CD4-positive, alpha-beta T cell treated with Interleukin-4 for 1 hour (primary cell): ENCODE measurements around the gene EMILIN1.

Experiments
- DNase-seq, 2 donors: peaks; one replicate each; pipeline ENCODE4 v3.0.0-alpha.2; 2020 to 2022

Gene EMILIN1

DNA sequence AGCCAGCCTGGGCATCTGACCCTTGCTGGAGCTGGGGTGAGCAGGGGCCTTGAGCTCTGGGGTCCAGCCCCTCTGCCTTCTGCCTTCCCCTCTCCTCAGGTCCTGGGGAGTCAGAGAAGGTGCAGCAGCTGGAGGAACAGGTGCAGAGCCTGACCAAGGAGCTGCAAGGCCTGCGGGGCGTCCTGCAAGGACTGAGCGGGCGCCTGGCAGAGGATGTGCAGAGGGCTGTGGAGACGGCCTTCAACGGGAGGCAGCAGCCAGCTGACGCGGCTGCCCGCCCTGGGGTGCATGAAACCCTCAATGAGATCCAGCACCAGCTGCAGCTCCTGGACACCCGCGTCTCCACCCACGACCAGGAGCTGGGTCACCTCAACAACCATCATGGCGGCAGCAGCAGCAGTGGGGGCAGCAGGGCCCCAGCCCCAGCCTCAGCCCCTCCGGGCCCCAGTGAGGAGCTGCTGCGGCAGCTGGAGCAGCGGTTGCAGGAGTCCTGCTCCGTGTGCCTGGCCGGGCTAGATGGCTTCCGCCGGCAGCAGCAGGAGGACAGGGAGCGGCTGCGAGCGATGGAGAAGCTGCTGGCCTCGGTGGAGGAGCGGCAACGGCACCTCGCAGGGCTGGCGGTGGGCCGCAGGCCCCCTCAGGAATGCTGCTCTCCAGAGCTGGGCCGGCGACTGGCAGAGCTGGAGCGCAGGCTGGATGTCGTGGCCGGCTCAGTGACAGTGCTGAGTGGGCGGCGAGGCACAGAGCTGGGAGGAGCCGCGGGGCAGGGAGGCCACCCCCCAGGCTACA lies 3.8 kb downstream of the EMILIN1 start:
- no peak for DNase-seq

DNA sequence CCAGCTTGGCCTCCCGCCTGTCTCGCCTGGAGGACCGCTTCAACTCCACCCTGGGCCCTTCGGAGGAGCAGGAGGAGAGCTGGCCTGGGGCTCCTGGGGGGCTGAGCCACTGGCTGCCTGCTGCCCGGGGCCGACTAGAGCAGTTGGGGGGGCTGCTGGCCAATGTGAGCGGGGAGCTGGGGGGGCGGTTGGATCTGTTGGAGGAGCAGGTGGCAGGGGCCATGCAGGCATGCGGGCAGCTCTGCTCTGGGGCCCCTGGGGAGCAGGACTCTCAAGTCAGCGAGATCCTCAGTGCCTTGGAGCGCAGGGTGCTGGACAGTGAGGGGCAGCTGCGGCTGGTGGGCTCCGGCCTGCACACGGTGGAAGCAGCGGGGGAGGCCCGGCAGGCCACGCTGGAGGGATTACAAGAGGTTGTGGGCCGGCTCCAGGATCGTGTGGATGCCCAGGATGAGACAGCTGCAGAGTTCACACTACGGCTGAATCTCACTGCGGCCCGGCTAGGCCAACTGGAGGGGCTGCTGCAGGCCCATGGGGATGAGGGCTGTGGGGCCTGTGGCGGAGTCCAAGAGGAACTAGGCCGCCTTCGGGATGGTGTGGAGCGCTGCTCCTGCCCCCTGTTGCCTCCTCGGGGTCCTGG lies 4.5 kb downstream of the EMILIN1 start:
- DNase-seq = no peak

DNA sequence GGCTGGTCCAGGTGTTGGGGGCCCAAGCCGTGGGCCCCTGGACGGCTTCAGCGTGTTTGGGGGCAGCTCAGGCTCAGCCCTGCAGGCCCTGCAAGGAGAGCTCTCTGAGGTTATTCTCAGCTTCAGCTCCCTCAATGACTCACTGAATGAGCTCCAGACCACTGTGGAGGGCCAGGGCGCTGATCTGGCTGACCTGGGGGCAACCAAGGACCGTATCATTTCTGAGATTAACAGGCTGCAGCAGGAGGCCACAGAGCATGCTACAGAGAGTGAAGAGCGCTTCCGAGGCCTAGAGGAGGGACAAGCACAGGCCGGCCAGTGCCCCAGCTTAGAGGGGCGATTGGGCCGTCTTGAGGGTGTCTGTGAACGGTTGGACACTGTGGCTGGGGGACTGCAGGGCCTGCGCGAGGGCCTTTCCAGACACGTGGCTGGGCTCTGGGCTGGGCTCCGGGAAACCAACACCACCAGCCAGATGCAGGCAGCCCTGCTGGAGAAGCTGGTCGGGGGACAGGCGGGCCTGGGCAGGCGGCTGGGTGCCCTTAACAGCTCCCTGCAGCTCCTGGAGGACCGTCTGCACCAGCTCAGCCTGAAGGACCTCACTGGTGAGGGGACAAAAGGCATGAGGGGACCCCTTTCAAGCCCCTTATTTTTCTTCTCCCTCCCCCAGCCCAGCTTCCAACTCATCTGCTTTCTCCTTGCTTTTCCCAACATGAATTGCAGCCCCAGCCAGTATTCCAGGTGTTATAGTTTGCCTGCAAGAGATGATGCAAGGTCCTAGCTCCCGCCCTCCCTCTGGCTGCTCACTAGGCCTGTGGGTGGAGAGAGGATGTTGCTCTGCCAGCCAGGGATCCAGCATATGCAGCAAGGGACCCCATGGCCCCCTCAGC lies 5.2 kb downstream of the EMILIN1 start:
- DNase-seq = no peak

DNA sequence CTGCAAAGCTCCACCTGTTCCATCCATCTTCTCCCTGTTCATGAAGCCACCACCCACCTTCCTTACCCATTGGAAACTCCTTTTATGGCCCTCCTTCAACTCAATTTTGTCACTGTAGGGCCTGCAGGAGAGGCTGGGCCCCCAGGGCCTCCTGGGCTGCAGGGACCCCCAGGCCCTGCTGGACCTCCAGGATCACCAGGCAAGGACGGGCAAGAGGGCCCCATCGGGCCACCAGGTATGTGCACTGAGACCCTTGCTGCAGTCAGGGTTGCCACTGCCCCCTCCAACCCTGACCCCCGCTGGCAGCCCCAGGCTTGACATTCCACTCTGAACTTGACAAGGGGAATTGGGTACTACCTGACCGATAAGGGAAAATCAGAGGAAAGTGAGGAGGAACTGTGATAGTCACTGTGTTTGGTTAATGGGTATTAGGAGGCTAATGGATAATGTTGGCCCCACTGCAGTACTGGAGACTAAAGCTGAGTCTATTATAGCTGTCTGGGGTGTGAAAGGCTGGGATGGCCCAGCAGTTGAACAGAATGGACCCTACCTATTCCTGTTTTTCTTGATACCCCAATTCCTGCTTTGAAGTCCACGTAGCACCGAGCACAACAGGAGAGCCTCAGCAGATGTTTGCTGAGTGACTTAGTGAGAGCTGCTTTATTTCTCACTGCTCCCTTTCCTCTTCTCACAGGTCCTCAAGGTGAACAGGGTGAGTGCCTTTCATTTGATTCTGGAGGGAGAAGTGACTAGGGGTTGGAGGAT lies 6.1 kb downstream of the EMILIN1 start:
- DNase-seq = no peak

DNA sequence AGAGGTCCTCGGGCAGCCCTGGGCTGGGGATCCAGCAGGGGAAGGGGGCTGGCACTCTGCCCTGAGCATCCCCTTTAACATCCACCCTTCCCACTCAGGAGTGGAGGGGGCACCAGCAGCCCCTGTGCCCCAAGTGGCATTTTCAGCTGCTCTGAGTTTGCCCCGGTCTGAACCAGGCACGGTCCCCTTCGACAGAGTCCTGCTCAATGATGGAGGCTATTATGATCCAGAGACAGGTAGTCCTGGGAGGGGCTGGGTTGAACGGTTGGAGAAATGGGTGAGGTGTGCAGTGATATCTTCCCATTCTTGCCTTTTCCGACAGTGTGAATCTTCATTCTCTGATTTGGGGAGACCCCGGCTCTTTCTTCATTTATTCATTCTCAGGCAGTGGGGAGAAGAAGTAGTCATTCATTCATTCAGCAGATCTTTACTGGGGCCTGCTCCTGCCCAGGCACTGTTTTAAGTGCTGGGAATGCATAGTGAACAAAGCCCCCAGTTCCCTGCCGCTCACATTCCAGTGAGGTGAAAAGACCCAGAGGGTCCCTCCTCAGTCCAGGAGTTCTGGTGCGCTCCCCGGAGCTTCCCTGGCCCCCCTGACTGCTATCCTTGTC lies 6.8 kb downstream of the EMILIN1 start:
- no peak for DNase-seq

DNA sequence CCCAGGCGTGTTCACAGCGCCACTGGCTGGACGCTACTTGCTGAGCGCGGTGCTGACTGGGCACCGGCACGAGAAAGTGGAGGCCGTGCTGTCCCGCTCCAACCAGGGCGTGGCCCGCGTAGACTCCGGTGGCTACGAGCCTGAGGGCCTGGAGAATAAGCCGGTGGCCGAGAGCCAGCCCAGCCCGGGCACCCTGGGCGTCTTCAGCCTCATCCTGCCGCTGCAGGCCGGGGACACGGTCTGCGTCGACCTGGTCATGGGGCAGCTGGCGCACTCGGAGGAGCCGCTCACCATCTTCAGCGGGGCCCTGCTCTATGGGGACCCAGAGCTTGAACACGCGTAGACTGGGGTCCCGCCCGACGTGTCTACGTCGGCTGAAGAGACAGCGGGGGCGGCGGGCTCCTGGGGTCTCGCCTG lies 7.3 kb downstream of the EMILIN1 start:
- DNase-seq = peak; percentile 22 to 30

DNA sequence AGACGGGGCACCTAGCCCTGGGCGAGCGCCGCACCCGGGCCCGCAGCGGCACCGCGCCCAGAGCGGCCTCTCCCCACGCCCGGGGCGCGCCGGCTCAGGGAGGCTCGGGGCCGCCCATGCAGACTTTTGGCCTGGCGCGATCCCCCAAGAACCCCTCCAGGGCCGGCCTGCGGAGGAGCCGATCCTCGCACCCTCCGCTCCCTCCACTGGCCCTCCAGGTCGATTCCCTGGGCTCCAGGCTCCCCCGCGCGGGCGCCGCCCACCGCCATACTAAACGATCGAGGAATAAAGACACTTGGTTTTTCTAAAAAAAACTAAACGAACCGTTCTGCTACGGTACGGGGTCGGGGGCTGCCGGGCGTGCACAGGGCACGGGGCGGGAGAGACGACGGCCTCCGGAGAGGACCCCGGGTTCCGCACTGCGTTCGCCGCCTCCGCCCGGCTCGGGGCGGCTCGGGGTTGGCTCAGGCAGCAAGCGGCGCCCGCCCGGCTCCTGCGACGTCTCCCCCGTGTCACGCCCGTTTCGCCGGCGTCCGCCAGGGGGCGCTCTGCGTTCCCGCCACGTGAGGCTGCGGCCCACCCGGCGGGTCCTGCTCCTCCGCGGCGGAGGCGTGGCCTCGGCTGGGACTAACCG lies 7.8 kb downstream of the EMILIN1 start:
- peak; percentile 97 to 98 for DNase-seq

DNA sequence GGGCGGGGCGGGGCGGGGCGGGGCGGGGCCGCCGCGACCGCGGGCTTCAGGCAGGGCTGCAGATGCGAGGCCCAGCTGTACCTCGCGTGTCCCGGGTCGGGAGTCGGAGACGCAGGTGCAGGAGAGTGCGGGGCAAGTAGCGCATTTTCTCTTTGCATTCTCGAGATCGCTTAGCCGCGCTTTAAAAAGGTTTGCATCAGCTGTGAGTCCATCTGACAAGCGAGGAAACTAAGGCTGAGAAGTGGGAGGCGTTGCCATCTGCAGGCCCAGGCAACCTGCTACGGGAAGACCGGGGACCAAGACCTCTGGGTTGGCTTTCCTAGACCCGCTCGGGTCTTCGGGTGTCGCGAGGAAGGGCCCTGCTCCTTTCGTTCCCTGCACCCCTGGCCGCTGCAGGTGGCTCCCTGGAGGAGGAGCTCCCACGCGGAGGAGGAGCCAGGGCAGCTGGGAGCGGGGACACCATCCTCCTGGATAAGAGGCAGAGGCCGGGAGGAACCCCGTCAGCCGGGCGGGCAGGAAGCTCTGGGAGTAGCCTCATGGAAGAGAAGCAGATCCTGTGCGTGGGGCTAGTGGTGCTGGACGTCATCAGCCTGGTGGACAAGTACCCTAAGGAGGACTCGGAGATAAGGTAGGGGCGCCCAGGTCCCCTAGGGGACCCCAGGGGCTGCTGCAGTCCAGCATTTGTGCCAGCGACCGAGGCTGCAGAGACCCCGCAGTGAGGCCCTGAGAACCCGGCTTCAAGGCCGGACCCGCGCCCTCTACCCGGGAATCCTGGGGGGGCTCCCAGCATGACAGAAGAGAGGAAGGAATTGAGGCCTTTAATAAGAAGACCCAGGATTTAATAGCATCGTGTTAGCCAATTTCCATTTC lies 8.5 kb downstream of the EMILIN1 start, which contains the start of gene KHK:
Gene KHK, plus strand, starts transcription at position 49 of the 870 bp plus-strand sequence. Its CDS starts 488 bp downstream, at position 537.
- no peak for DNase-seq

DNA sequence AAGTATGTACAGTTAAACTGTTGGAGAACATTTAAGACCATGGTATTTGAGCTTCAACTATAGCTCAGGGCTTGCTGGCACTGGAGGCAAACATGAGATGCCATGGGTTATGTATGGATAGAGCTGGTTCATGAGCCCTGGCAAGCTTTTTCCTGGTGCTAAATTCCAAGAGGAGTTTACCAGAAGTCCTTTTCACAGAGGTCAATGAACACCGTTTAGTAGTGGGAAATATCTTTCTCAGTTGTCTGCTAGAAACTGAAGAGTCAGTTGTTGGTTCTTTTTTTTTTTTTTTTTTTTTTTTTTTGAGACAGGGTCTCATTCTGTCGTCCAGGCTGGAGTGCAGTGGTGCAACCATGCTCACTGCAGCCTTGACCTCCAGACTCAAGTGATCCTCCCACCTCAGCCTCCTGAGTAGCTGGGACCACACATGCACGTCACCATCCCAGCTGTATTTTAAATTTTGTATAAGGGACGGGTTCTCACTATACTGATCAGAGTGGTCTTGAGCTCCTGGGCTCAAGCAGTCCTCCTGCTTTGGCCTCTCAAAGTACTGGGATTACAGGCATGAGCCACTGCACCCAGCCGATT lies 9.5 kb downstream of the EMILIN1 start:
- DNase-seq = no peak

DNA sequence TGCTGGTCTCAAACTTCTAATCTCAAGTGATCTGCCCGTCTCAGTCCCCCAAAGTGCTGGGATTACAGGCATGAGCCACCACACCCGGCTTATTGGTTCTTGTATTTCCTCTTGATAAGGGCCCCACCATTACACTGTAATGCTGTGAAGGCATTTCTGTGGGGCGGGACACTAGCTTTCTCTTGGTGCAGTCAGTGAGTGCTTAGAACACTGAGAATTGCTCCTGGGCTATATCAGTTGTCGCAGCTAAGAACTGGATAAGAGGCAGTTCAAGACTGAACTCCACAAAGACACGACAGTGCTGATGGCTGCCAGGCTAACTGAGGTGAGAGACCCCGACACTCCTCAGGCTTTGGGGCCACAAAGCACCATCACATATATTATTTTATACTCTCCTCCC lies 10.2 kb downstream of the EMILIN1 start:
- DNase-seq = no peak

DNA sequence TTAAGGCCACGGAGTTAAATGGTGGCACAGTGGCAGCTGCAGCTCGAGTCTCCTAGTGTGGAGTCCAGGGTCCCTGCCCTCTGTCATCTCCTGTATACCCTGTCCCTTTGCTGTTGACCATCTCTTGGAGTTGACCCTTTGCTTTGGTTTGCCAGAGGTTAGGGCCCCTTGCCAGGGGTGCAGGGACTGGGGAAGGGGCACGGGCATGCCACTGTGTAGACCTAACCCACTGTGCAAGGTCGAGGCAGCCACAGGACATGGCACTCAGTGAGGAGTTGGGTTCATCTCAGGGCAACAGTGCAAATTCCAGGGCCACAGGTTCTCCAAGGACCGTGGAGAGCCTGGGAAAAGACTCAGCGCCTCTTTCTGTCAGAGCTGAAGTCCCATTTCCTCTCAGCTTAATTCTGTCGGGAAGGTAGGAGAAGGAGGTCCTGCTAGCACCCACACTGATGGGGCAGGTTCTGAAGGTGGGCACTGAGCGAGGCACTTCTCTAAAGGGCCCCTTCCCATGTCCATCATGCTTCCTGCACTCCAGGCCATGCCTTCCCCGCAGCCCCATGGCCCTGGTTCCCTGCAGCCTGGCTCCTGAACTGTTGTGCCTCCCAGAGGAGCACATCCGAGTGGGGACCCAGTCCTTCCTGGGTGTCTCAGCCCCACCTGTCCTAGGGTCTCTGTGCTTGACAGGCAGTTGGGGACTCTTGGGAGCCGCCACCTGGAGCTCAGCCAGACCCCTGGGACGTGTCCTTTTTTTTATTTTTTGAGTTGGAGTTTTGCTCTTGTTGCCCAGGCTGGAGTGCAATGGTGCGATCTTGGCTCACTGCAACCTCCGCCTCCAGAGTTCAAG lies 10.9 kb downstream of the EMILIN1 start:
- no peak for DNase-seq

DNA sequence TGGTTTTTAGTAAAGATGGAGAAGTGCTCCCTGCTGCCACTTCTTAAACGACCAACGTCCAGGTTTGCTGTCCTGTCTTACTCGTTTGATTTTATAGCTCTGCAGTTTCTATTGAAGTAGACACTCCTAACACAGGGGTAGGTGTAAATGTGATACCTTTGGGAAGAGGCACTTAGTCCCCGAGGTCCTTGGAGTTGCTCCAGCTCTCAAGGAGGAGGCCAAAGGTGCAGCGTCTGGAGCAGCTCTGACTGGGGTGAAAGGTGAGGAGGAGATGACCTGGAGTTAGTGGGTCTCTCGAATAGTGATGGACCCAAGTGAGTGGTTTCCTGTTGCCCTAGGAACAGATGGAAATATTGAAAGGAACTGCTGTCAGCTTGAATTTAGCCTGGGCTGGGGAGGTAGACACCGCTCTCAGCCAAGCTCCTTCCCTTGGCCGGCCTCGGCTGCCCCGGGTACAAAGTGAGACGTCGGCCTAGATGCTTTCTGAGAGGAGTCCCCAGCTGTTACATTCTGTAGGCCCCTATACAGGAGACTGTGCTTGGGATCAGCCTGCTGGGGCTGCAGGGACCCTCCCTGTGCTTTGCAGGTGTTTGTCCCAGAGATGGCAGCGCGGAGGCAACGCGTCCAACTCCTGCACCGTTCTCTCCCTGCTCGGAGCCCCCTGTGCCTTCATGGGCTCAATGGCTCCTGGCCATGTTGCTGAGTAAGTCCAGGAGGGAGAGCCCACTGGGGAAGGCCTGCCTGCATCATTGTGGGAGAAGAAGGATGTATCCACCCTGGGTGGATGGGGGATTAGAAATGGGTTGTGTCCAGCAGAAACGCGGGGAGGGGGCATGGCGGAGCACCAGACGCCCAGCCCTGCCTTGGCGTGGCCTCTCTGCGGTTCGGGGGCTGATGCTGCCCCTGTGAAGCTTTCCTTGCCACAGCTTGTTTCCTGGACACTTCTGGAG lies 13.6 kb downstream of the EMILIN1 start:
- DNase-seq = no peak

DNA sequence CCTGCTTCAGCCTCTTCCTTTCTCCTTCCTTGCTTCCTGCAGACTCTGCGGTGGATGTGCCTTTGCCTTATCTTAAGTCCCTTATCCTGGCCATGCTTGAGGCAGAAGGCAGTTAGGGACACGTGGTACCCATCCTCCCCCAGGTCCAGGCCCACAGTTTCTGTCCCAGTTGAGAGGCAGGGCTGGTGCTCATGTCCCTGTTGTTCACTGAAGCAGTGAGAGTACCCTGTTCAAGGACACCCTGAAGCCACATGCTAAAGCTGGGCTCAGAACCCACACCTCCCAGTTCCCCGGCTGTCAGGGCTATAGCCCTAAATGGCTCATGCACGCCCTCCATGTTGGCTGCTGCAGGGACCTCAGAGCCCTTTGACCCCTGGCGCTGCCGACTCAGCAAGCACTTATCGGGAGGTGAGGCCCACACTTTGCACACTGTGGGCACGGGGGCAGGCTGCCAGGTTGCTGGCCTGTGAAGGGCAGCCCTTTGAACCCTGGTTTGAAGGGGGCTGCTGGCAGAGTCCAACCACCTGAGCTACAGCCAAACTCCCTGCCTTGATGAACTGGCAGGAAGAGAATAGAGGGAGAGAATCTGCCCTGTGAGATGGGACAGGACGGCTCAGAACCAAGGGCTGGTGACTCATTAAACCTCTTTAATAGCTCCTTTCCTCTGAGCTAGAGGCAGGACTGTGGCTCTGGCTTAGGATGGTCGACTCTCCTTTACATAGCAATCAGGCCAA lies 14.4 kb downstream of the EMILIN1 start:
- no peak for DNase-seq

DNA sequence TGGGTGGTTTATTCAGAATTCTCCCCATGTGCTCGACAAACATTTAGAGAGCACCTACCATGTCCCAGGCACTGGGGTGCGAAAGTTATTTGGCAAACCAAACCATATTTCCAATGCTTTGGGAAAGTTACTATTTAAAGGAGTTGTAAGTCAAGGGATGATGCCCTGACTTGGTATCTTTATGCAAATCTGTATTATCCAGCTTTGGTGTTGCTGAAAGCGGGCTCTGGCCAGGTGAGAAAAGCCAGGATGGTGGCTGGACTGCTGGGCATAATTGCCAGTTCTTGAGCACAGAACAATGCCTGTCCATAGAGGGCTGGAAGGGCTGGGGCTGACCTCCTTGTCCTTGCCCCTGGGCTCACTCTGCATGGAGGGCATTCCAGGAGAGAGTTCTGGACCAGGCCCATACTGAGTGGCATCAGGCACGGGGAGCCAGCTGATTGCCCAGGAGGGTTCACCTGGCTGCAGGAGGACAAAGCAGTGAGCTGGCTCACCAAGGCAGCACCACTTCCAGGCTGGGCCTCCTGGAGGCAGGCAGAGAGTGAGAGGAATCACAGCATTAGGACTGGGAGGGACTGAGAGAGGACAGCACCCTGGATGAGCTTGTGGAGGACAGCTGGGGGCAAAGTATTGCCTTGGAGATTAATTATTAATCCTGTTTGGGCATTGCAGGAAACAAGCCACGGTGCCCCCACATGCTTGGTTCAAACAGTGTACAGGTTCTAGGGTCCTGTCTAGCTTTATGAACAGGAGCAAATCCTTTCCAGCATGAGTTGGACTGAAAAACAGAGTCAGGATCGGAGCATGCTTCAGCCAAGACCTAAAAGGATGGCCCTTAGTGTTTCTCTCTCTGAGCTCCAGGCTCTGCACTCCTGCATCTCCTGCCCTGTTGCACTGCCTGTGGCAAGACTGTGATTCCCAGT lies 15.3 kb downstream of the EMILIN1 start:
- no peak for DNase-seq

DNA sequence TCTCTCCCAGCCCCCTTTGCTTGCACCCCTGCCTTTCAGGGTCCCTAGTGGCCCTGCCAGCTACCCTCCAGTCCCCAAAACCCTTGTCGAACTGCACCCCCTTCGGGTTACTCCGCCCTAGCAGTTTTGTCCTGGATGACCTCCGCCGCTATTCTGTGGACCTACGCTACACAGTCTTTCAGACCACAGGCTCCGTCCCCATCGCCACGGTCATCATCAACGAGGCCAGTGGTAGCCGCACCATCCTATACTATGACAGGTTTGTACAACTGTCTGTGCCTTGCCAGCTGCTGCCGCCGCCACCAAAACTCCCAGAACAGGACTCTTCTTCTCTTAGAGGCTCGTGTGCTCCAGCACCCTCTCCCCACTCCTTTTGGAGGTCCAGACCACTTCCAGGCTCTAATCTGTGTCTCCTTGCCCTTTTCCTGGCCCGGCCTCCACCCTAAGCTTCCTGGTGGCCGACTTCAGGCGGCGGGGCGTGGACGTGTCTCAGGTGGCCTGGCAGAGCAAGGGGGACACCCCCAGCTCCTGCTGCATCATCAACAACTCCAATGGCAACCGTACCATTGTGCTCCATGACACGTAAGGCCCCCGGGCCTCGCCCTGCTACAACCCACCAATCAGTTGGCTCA lies 16.1 kb downstream of the EMILIN1 start:
- no peak for DNase-seq

DNA sequence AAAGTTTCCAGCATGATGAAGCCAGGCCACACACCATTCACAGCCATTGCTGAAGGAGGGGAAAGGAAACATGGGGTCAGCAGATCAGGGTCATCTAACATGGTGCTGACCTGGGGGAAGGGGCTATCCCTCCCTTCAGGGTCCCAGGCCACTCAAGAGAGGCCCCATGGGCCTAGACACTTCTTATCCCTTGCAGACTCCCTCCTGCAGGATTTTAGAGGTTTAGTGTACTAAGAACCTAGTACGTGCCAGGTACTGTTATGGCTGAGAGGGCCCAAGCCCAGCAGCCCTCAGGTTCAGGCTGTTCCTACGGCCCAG lies 17.0 kb downstream of the EMILIN1 start:
- no peak for DNase-seq
